ENCODE results near the gene FGF5.

The FGF5 gene

GRCh38 chr4:80257851-80258250 is 8.6 kb upstream of the FGF5 start:
- no peak overlapping the region for H4K91ac ChIP-seq (ENCODE audit: low read depth, low read length, poor library complexity)
- H2AK5ac ChIP-seq (ENCODE audit: low read depth, low read length), result no peak overlapping the region
- no peak overlapping the region for H2BK120ac ChIP-seq (ENCODE audit: low read depth, low read length)
- H3K27ac ChIP-seq (replicated peaks; ENCODE audit: low read length), result no peak overlapping the region
- no peak overlapping the region for H3K4me3 ChIP-seq (ENCODE audit: low read length in 2 of 2)
- no peak overlapping the region for H4K8ac ChIP-seq (ENCODE audit: low read depth, low read length)
- H2BK5ac ChIP-seq (ENCODE audit: low read length), result no peak overlapping the region
- DNase-seq (ENCODE audit: low spot score), result no peak
- no peak overlapping the region for H3K4me2 ChIP-seq (ENCODE audit: insufficient read depth, low read length, poor library complexity, severe bottlenecking)
- H3K36me3 ChIP-seq (replicated peaks in 1 of 2; ENCODE audit: control insufficient read depth in 2 of 2, insufficient read depth in 2 of 2, low read length in 2 of 2), result no peaks in the 10 kb centered on the region
- H2BK12ac ChIP-seq (ENCODE audit: low read length), result no peak overlapping the region
- H3K4ac ChIP-seq (ENCODE audit: low read length), result no peak overlapping the region
- no peaks in the 10 kb centered on the region for H3K79me1 ChIP-seq (ENCODE audit: low read depth, low read length)
- no peak overlapping the region for H3K23ac ChIP-seq (ENCODE audit: low read depth, low read length, poor library complexity)
- H2BK15ac ChIP-seq (ENCODE audit: low read length), result no peak overlapping the region
- H3K4me1 ChIP-seq (ENCODE audit: control insufficient read depth in 2 of 2, insufficient read depth in 1 of 2, low read depth in 1 of 2, low read length in 2 of 2), result no peaks in the 10 kb centered on the region
- H2AFZ ChIP-seq (ENCODE audit: low read length), result no peak overlapping the region
- H3K9ac ChIP-seq (ENCODE audit: low read depth, low read length, poor library complexity), result no peak overlapping the region
- H3K14ac ChIP-seq (ENCODE audit: low read length), result no peak overlapping the region
- peaks cover 2 to 23% (median 11%) of the 10 kb centered on the region in 3 experiments for H3K27me3 ChIP-seq (ENCODE audit: control insufficient read depth in 3 of 3, insufficient read depth in 3 of 3, low read depth in 1 of 3, low read length in 3 of 3)
- no peak overlapping the region for H3K18ac ChIP-seq (ENCODE audit: low read length)
- H3K9me3 ChIP-seq (replicated peaks in 1 of 2; ENCODE audit: control insufficient read depth in 2 of 2, insufficient read depth in 1 of 2, low read depth in 1 of 2, low read length in 2 of 2), result no peaks in the 10 kb centered on the region

GRCh38 chr4:80259012-80259411 is 7.5 kb upstream of the FGF5 start:
- no peak overlapping the region for H3K4ac ChIP-seq (ENCODE audit: low read length)
- no peak overlapping the region for H3K9ac ChIP-seq (ENCODE audit: low read depth, low read length, poor library complexity)
- no CpG with 5 or more reads among the region's 4 CpGs for WGBS, 2 donors (ENCODE audit: extremely low coverage in 2 of 2, insufficient read length in 2 of 2, insufficient replicate concordance in 1 of 2)
- no peak overlapping the region for H2AK5ac ChIP-seq (ENCODE audit: low read depth, low read length)
- H2BK15ac ChIP-seq (ENCODE audit: low read length), result no peak overlapping the region
- DNase-seq (ENCODE audit: low spot score), result no peak
- no peak overlapping the region for H3K14ac ChIP-seq (ENCODE audit: low read length)
- no peaks in the 10 kb centered on the region for H3K9me3 ChIP-seq (replicated peaks in 1 of 2; ENCODE audit: control insufficient read depth in 2 of 2, insufficient read depth in 1 of 2, low read depth in 1 of 2, low read length in 2 of 2)
- H3K4me2 ChIP-seq (ENCODE audit: insufficient read depth, low read length, poor library complexity, severe bottlenecking), result no peak overlapping the region
- H2BK12ac ChIP-seq (ENCODE audit: low read length), result no peak overlapping the region
- H3K4me1 ChIP-seq (ENCODE audit: control insufficient read depth in 2 of 2, insufficient read depth in 1 of 2, low read depth in 1 of 2, low read length in 2 of 2), result peaks cover 0 to 5% of the 10 kb centered on the region in 2 donors
- no peak overlapping the region for H2AFZ ChIP-seq (ENCODE audit: low read length)
- H3K36me3 ChIP-seq (replicated peaks in 1 of 2; ENCODE audit: control insufficient read depth in 2 of 2, insufficient read depth in 2 of 2, low read length in 2 of 2), result no peaks in the 10 kb centered on the region
- no peak overlapping the region for H4K91ac ChIP-seq (ENCODE audit: low read depth, low read length, poor library complexity)
- H3K18ac ChIP-seq (ENCODE audit: low read length), result no peak overlapping the region
- H2BK120ac ChIP-seq (ENCODE audit: low read depth, low read length), result no peak overlapping the region
- H3K4me3 ChIP-seq (ENCODE audit: low read length in 2 of 2), result no peak overlapping the region
- H3K27me3 ChIP-seq (ENCODE audit: control insufficient read depth in 3 of 3, insufficient read depth in 3 of 3, low read depth in 1 of 3, low read length in 3 of 3), result peaks cover 7 to 35% (median 22%) of the 10 kb centered on the region in 3 experiments
- H3K79me1 ChIP-seq (ENCODE audit: low read depth, low read length), result no peaks in the 10 kb centered on the region
- no peak overlapping the region for H2BK5ac ChIP-seq (ENCODE audit: low read length)
- no peak overlapping the region for H3K27ac ChIP-seq (replicated peaks; ENCODE audit: low read length)
- no peak overlapping the region for H3K23ac ChIP-seq (ENCODE audit: low read depth, low read length, poor library complexity)
- H4K8ac ChIP-seq (ENCODE audit: low read depth, low read length), result no peak overlapping the region

DNA sequence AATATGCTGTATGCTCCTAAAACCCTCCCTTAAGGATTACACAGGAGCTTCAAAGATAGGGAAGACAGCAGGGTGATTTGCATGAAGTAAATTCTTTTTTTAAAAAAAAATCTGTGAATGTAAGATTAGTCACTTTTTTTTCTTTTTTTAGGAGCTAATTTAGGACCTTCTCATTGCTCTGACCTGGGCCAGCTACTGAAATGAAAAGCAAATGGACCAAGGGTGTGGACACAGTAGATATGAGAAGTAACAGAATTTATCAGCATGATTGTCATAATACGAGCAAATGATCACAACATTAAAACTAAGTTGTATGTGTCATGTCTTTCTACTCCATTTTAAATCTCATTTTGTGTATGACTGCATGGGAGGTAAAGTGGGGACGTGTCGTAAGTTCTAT is 6.6 kb upstream of the FGF5 start:
- Histone ChIP-seq H3K9me3 (replicated peaks in 1 of 2; ENCODE audit: control insufficient read depth in 2 of 2, insufficient read depth in 1 of 2, low read depth in 1 of 2, low read length in 2 of 2) (no peaks in the 10 kb centered on the region), H2BK15ac (ENCODE audit: low read length) (no peak overlapping the region), H3K4me2 (ENCODE audit: insufficient read depth, low read length, poor library complexity, severe bottlenecking) (no peak overlapping the region), H3K9ac (ENCODE audit: low read depth, low read length, poor library complexity) (no peak overlapping the region), H4K91ac (ENCODE audit: low read depth, low read length, poor library complexity) (no peak overlapping the region), H3K4ac (ENCODE audit: low read length) (no peak overlapping the region), H2AK5ac (ENCODE audit: low read depth, low read length) (no peak overlapping the region), H3K27ac (replicated peaks; ENCODE audit: low read length) (no peak overlapping the region), H4K8ac (ENCODE audit: low read depth, low read length) (no peak overlapping the region), H3K36me3 (replicated peaks in 1 of 2; ENCODE audit: control insufficient read depth in 2 of 2, insufficient read depth in 2 of 2, low read length in 2 of 2) (no peaks in the 10 kb centered on the region), H2AFZ (ENCODE audit: low read length) (no peak overlapping the region), H2BK120ac (ENCODE audit: low read depth, low read length) (no peak overlapping the region), H3K18ac (ENCODE audit: low read length) (no peak overlapping the region), H3K27me3 (ENCODE audit: control insufficient read depth in 3 of 3, insufficient read depth in 3 of 3, low read depth in 1 of 3, low read length in 3 of 3) (peaks cover 14 to 43% (median 31%) of the 10 kb centered on the region in 3 experiments), H3K4me1 (ENCODE audit: control insufficient read depth in 2 of 2, insufficient read depth in 1 of 2, low read depth in 1 of 2, low read length in 2 of 2) (peaks cover 0 to 8% of the 10 kb centered on the region in 2 donors), H3K14ac (ENCODE audit: low read length) (no peak overlapping the region), H3K79me1 (ENCODE audit: low read depth, low read length) (no peaks in the 10 kb centered on the region), H3K23ac (ENCODE audit: low read depth, low read length, poor library complexity) (no peak overlapping the region), H2BK5ac (ENCODE audit: low read length) (no peak overlapping the region), H2BK12ac (ENCODE audit: low read length) (no peak overlapping the region), H3K4me3 (ENCODE audit: low read length in 2 of 2) (no peak overlapping the region)
- WGBS, 2 donors (ENCODE audit: extremely low coverage in 2 of 2, insufficient read length in 2 of 2, insufficient replicate concordance in 1 of 2), result no CpG with 5 or more reads among the region's 3 CpGs
- DNase-seq (ENCODE audit: low spot score), result no peak

DNA sequence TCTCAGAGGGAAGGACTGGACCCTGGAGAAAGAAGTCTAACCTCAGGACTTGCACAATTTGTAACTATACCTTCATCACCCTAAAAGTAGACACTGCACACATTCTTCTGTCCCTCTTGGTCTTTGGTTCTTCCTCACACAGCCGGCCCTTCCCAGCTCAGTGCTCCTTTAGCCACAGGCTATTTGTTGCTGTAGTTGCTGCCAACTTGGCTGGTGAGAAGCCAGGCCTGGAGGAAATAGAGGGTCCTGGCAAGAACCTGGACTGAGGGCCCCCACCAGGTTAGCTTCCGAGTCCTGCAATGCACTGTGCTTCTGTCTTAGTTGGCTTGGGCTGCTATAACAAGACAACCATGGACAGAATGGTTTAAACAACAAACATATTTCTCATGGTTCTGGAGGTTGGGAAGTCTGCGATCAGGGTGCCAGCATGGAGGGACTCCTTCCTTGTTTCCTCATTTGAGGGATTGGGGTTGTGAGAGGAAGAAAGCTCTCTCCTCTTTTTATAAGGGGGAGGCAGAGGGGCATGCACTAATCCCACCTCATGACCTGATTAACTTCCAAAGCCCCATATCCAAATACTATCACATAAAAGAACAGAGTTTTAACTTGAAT is 4.4 kb upstream of the FGF5 start:
- no peak overlapping the region for H2BK15ac ChIP-seq (ENCODE audit: low read length)
- no CpG with 5 or more reads among the region's 3 CpGs for WGBS, 2 donors (ENCODE audit: extremely low coverage in 2 of 2, insufficient read length in 2 of 2, insufficient replicate concordance in 1 of 2)
- no peak overlapping the region for H4K91ac ChIP-seq (ENCODE audit: low read depth, low read length, poor library complexity)
- H3K14ac ChIP-seq (ENCODE audit: low read length), result no peak overlapping the region
- H3K27me3 ChIP-seq (ENCODE audit: control insufficient read depth in 3 of 3, insufficient read depth in 3 of 3, low read depth in 1 of 3, low read length in 3 of 3), result peaks cover 28 to 61% (median 53%) of the 10 kb centered on the region in 3 experiments
- H3K9ac ChIP-seq (ENCODE audit: low read depth, low read length, poor library complexity), result no peak overlapping the region
- H3K18ac ChIP-seq (ENCODE audit: low read length), result no peak overlapping the region
- H2BK120ac ChIP-seq (ENCODE audit: low read depth, low read length), result no peak overlapping the region
- peaks cover 7 to 18% of the 10 kb centered on the region in 2 donors for H3K4me1 ChIP-seq (ENCODE audit: control insufficient read depth in 2 of 2, insufficient read depth in 1 of 2, low read depth in 1 of 2, low read length in 2 of 2)
- H3K23ac ChIP-seq (ENCODE audit: low read depth, low read length, poor library complexity), result no peak overlapping the region
- H2BK12ac ChIP-seq (ENCODE audit: low read length), result no peak overlapping the region
- H3K4me3 ChIP-seq (ENCODE audit: low read length in 2 of 2), result no peak overlapping the region
- H3K4ac ChIP-seq (ENCODE audit: low read length), result no peak overlapping the region
- no peak overlapping the region for H2BK5ac ChIP-seq (ENCODE audit: low read length)
- H3K79me1 ChIP-seq (ENCODE audit: low read depth, low read length), result no peaks in the 10 kb centered on the region
- H2AK5ac ChIP-seq (ENCODE audit: low read depth, low read length), result no peak overlapping the region
- no peak overlapping the region for H4K8ac ChIP-seq (ENCODE audit: low read depth, low read length)
- no peak overlapping the region for H2AFZ ChIP-seq (ENCODE audit: low read length)
- H3K27ac ChIP-seq (replicated peaks; ENCODE audit: low read length), result no peak overlapping the region
- no peak for DNase-seq (ENCODE audit: low spot score)
- no peak overlapping the region for H3K4me2 ChIP-seq (ENCODE audit: insufficient read depth, low read length, poor library complexity, severe bottlenecking)
- H3K36me3 ChIP-seq (replicated peaks in 1 of 2; ENCODE audit: control insufficient read depth in 2 of 2, insufficient read depth in 2 of 2, low read length in 2 of 2), result no peaks in the 10 kb centered on the region
- H3K9me3 ChIP-seq (replicated peaks in 1 of 2; ENCODE audit: control insufficient read depth in 2 of 2, insufficient read depth in 1 of 2, low read depth in 1 of 2, low read length in 2 of 2), result no peaks in the 10 kb centered on the region

Measured in neuronal stem cell (in vitro differentiated cells).